HG03432 (cell line): ENCODE data around the gene INF2.

ENCODE experiments used
- ATAC-seq: cut with Tn5 transposase; IDR thresholded peaks from one replicate; pipeline ENCODE4 v1.9.1; 2021; ENCODE audit warnings: mild to moderate bottlenecking, moderate library complexity; ENCODE audit not compliant: unreplicated experiment

Gene INF2

GRCh38 chr14:104701383-104702076, 12.1 kb downstream of the INF2 start:
- ATAC-seq: no peak

GRCh38 chr14:104702106-104702505, 12.7 kb downstream of the INF2 start:
- no peak for ATAC-seq

GRCh38 chr14:104702673-104703072, 13.3 kb downstream of the INF2 start:
- ATAC-seq: no peak

GRCh38 chr14:104703269-104703668, 13.9 kb downstream of the INF2 start:
- no peak for ATAC-seq

GRCh38 chr14:104704252-104704651, 14.8 kb downstream of the INF2 start:
- ATAC-seq: no peak

- ATAC-seq: no peak
Observed at GRCh38 chr14:104705340-104706047, 16.1 kb downstream of the INF2 start.

GRCh38 chr14:104706733-104707607, 17.6 kb downstream of the INF2 start:
- no peak for ATAC-seq

GRCh38 chr14:104707608-104708595, 18.5 kb downstream of the INF2 start:
- ATAC-seq: no peak

- no peak for ATAC-seq
Observed at GRCh38 chr14:104708606-104709268, 19.3 kb downstream of the INF2 start.

- no peak for ATAC-seq
Observed at GRCh38 chr14:104709387-104710039, 20.1 kb downstream of the INF2 start.

GRCh38 chr14:104710071-104710735, 20.8 kb downstream of the INF2 start:
- ATAC-seq: no peak

- no peak for ATAC-seq
Observed at GRCh38 chr14:104712881-104713734, 23.7 kb downstream of the INF2 start.

- ATAC-seq: no peak
Observed at GRCh38 chr14:104714066-104714465, 24.6 kb downstream of the INF2 start.

GRCh38 chr14:104714681-104715080, 25.3 kb downstream of the INF2 start:
- no peak for ATAC-seq

GRCh38 chr14:104715416-104715815, 26.0 kb downstream of the INF2 start:
- ATAC-seq: no peak

- ATAC-seq: no peak
Observed at GRCh38 chr14:104715871-104716270, 26.5 kb downstream of the INF2 start.

- ATAC-seq: no peak
Observed at GRCh38 chr14:104717137-104717536, 27.7 kb downstream of the INF2 start.

- no peak for ATAC-seq
Observed at GRCh38 chr14:104717646-104718045, 28.2 kb downstream of the INF2 start.
